ENCODE data around the gene FNDC4.

Gene FNDC4

DNA sequence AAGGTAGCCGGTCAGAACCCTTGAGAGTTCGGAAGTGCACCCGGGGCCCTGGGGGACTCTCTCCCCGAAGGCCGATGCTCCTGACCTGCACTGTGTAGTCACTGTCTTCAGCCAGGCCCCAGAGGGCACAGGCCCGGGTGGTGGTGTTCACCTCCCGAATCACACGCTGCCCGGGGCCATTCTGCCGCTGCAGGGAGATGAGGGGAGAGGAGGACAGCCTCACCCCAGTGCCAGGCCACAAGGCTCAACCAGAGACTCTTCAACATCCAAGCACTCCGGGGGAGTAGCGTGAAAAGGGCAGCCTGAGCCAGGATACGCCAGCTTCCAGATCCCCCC is 1.1 kb downstream of the FNDC4 start:
- DNase-seq, result no peak

DNA sequence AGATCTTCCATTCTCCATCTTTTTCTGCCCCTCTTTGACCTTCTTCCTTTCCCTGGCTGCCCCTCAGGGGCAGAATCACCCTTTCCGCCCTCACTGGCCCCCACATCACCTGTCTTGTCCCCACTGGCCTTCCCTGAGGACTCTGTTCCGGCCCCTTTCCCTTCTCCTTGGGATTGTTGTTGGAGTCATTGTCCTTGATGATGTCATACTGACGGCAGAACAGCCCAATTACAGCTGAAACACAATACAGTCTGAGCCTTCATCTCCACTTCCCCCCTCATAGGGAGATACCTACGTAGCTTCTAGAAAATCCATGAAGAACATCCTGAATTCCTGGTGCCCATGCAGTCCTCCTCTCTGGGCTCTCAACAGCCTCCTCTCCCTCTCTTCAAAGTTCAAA is 2.4 kb downstream of the FNDC4 start:
- no peak for DNase-seq

DNA sequence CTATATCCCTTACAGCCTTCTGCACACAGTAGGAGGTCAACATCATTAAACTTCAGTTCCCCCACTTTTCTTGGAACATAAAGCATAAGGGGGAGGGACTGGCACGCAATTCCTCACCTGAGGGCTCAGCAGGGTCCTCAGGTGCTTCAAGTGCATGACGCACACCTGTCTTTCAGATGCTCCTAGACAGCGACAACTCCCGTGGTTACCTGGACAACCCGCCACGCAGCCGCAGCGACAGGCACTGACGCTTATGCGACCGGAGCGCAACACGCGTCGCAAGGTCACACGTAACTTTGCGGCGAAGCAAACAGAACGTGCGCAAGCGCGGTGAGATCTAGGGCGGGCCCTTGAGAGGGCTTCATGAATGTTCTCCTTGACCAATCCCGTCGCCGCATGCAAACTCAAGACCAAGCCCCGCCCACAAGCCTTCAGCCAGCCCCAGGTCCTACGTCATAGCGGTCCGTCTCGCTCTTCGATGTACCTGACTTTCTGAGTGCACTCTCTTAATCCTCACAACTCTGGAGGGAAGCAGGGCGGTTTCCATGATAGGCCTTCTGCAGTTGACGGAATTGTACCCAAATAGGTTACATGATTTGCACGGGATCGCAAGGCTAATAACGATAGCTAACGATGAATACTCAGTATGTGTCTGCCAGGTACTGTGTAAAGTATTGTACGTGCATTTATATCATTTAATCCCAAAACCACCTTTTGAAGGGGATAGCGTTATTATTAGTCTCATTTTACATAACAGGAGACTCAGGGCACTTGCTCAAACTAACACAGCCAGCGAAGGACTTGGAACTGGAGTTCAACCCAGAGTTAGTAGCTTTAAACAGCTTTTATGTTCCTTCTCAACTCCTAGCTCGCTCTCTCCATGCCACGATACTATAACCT is 5.3 kb downstream of the FNDC4 start, which contains the start of gene IFT172:
TSS of gene IFT172 (minus strand) at position 246 of the 900 bp plus-strand sequence. CDS start at position 156, 90 bp downstream.
- DNase-seq, result peak; percentile 95

DNA sequence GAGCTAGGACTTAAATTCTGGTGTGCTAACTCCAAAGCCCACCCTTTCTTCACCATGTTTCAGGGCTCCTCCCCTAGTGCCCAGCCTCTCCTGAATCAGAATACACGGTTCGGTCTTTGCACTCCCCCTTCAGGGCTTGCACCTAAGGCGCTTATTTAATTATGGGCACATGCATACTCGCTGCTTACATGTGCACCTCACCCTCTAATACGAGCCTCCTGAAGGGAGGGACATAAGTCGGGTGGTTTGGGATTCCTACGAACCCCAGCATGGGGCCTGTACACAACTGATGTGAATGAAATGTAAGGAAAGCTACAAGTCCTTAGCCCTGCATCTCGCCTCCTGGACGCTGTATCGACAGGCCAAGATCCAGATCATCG is 5.9 kb downstream of the FNDC4 start:
- DNase-seq, result no peak

DNA sequence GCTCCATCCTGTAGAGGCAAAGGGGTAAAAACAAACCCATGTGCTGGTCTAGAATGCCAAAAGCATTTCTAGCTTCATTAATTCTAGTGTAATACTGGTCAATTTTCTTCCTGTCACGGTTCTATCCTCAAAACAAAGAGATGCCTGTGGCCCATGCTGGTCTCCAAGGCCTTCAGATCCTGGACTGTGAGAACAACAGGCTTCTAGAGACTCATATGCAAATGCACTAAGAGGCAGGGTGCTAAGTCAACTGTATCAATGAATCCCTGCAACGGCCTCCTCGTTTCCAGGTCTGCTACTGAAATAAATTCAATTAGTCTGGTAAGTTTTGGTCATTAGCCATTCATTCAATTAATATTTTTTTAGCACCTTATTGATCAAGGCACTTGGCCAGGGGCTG is 9.5 kb downstream of the FNDC4 start:
- DNase-seq, result no peak

DNA sequence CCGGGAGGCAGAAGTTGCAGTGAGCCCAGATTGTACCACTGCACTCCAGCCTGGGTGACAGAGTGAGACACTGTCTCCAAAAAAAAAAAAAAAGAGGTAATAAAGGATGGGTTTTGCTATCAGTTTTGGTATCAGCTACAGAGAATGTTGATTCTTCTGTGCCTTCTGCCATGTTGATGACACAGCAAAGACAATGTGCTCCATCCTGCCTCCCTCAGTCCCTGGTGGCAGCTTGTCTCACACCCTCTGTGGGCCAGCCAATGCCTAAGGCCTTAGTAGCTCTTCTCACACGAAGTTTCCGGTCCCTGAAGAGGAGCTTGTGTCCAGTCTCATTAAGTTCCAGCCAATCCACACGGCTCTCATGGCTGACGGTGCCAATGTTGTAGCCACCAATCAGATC is 23.0 kb downstream of the FNDC4 start:
- no peak for DNase-seq

GRCh38 chr2:27464443-27464842 is 30.6 kb downstream of the FNDC4 start:
- DNase-seq, result no peak

- DNase-seq, result no peak
Measured at GRCh38 chr2:27461118-27461517, 33.9 kb downstream of the FNDC4 start.

GRCh38 chr2:27453968-27454367 is 41.0 kb downstream of the FNDC4 start:
- no peak for DNase-seq

DNA sequence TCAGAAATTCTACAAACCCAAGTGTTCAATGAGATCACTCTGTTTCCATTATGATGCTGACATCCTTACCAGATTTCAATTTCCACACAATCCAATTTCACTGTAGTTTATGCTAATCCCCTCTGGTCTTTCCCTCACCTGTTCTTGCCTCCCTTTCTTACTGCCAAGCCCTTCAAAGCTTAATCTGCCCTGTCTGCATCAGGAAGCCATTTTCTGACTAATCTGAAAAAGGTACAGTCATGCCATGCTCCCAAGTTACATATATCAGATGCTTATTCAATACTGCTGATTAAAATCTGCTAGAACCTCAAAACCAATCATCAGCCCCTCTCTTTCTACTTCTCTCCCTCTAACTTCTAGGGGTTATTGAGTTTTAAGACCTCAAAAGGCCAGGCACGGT is 43.9 kb downstream of the FNDC4 start:
- no peak for DNase-seq

DNA sequence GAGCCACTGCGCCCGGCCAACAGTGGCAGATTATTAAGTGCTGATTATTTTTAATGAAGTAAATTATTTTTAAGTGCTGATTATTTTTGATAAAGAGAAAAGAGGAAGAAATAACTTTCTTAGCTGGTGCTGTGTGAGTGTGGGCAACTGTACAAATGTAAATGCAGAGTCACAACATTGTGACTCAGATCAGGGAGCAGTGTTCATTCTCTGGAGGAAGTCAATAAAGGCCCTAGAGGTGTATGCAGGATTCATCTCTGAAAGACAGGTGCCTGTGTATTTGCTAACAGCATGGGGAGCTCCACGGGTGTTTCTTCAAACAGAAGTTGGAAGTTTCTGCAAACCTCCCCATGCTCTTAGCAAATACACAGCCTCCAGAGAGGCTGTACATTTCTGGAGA is 46.6 kb downstream of the FNDC4 start:
- DNase-seq, result no peak

- no peak for DNase-seq
Measured at GRCh38 chr2:27446057-27446456, 48.9 kb downstream of the FNDC4 start.

DNA sequence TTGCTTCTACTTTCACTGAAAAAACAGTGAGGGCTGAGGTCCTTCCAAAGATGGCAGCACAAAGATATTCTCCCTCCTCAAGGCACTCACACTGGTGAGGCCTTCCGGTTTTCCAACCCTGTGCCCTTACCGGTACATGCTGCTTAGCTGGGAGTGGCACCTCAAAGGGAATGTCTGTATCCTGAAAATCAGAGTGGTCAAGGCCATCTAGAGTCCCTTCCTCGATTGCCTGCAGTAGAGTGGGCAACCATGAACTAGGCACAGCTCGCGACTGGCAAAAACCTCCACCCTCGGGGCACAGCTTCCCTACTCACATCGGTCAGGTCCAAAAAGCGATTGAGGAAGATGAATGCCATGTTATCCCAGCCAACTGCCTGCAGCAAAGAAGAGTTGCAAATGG is 49.4 kb downstream of the FNDC4 start:
- DNase-seq, result no peak

GRCh38 chr2:27445155-27445554 is 49.8 kb downstream of the FNDC4 start:
- DNase-seq, result no peak

DNA sequence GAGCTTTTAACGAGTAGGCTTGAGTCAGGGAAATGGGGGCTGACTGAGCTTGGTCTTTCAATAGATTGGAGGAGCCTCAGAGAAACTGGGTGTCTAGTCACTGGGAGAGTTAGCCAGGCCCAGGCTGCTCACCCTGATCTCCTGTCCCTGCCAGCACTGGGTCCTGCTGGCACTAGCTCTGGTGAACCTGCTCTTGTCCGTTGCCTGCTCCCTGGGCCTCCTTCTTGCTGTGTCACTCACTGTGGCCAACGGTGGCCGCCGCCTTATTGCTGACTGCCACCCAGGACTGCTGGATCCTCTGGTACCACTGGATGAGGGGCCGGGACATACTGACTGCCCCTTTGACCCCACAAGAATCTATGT is 52.1 kb downstream of the FNDC4 start:
- no peak for DNase-seq

DNA sequence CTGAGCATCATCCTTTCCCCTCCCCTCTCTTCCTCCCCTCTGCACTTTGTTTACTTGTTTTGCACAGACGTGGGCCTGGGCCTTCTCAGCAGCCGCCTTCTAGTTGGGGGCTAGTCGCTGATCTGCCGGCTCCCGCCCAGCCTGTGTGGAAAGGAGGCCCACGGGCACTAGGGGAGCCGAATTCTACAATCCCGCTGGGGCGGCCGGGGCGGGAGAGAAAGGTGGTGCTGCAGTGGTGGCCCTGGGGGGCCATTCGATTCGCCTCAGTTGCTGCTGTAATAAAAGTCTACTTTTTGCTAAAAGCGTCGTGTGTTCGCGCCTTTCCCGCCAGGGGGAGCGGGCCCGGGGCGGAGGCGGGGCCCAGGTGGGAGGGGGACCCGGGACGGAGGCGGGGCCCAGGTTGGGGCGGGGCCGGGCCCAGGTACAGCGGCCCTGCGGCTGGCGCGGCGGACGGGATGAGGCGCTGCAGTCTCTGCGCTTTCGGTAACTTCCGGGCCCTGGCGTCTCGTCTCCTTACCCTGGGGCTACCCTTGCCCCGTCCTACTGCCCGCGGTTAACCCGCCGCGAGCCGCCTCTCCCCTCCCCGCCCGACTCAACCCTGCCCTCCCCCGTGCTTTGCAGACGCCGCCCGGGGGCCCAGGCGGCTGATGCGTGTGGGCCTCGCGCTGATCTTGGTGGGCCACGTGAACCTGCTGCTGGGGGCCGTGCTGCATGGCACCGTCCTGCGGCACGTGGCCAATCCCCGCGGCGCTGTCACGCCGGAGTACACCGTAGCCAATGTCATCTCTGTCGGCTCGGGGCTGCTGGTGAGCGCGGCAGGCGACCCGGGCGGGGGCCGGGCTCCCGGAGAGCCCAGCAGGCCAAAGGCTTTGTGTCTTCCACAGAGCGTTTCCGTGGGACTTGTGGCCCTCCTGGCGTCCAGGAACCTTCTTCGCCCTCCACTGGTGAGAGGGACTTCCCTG is 52.8 kb downstream of the FNDC4 start, which contains the start of gene KRTCAP3:
TSS of gene KRTCAP3 (plus strand) at position 424 of the 962 bp plus-strand sequence. CDS start at position 456, 32 bp downstream.
- DNase-seq, result peak; percentile 65
